ENCODE data around the gene AGPAT4.

The AGPAT4 gene

GRCh38 chr6:161101517-161101916, 172.3 kb downstream of the AGPAT4 start:
- no peak for DNase-seq

DNA sequence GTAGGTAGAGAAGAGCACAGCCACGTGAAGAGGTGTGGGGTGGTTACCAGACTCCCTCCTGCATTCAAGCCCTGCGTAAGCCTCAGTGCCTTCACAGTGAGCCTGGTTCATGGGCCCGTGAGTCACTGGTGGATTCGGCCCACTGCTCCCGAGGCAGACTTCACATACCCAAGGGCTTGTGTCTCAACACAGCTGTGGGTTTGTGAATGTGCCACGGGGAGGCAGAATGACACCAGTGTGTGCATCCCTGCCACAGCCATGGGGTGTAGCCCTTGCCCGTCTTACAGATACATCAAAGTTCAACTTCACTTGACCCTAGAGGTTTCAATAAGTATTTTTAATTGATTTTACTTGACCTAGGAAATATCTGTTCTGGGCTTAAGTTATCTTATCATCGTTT, 173.8 kb downstream of the AGPAT4 start:
- no peak for DNase-seq

- no peak for DNase-seq
Measured at GRCh38 chr6:161095916-161096315, 177.9 kb downstream of the AGPAT4 start.

GRCh38 chr6:161094955-161095354, 178.9 kb downstream of the AGPAT4 start:
- DNase-seq, result no peak

DNA sequence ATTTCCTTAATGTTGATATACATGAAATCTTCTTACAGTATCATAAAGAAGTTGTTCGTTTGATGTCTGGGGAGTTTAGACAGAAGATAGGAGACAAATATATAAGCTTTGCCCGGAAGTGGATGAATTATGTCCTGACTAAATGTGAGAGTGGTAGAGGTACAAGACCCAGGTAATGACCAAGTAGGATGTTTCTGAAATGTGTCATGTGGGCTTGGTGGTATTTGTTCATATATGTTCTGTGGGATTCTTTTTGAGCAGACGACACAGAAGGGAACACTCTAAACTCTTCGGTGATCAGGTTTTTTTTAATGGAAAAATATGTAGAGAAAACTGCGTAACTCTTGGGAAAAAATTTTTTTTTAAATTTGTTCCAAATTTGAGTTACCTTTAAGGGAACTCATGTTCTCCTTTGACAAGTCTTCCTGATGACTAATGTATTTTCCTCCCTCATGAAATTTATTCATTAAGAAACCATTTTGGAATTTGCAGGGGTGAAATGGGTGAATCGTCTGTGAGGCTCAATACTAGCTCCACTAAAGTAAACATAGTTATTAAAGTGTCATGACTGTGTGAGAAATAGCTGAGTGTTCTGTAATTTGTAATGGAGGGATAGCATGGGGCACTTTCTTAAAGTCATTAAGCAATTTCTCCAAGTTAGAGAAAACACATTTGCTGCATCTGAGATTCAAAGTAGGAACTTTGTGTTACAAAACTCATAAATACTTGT, 181.7 kb downstream of the AGPAT4 start:
- no peak for DNase-seq

DNA sequence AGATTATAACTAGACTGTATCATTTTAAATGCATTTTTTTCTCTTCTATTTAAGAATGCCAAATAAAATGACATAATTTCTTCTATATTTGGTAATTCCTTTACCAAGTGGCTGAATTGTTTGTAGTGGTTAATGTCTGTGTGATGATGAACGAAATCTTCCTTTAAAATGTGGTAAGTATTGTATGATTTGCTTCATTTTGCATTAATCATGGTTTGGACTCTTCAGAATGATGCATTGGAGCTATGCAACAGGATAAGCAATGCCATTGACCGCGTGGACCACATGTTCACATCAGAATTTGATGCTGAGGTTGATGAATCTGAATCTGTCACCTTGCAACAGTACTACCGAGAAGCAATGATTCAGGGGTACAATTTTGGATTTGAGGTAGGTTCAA, 182.7 kb downstream of the AGPAT4 start:
- DNase-seq, result no peak

DNA sequence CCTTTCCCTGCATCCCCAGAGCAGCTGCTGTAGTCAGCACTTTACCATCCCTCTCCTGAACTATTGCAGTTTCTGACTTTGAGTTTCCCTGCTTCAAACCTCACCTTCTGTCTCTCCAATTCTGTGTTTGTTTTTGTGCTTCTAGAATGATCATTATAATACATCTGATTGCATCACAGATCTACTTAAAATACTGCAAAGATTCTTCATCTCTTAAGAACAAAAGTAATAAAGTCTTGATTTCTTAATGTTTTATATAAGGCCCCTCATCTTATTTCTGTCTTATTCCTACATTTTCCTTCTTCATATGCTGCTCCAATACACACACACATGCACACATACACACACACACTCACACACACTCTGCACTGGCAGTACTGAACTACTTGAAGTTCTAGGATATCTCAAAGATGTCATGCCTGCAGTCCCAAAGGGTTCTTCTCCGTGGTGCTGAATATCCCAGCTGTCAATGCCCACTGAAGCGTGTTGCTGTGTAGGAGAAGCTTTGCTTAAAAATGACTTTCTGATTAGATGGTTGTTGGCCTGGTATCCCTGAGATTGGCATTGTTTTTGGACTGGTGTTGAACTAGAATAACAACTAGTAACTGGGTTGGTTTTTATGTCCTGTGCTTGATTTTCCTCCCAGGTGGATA, 185.1 kb downstream of the AGPAT4 start:
- no peak for DNase-seq

DNA sequence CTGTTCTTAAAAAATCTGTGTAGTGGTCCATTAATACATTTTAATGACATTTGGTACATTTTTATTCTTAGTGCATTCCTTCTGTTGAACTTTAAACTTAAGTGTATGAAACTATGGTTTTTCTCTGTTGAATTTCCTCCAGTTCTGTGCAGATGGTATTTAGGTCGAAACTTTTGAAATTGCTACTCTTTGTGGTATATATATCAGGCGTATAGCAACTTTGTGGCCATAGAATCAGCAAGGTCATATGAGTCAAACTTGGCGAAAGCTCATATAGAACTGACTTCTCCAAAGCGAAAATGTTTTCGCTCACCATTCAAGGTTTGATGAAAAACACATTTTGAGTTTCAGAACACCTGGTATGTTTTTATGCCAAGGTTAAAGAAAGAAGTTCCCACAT, 188.6 kb downstream of the AGPAT4 start:
- DNase-seq, result no peak

DNA sequence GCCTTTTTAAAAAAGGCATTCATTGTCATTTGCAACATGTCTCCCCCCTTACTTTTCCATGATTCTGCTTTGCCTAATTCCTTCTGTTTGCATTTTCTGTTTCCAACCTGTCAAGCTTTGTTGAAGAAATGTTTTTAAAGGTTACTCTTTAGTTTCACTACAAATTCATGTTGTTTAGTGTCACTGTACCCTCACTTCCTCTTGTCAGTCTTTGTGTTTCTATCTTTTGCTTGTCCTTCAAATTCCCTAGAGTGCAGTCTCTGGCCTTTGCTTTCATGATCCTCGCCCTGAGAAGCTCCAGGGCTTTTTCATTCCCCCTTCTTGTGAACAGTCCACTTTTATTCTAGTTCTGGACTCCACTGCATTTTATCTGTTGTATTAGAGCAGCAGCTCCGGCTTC, 191.6 kb downstream of the AGPAT4 start:
- no peak for DNase-seq

DNA sequence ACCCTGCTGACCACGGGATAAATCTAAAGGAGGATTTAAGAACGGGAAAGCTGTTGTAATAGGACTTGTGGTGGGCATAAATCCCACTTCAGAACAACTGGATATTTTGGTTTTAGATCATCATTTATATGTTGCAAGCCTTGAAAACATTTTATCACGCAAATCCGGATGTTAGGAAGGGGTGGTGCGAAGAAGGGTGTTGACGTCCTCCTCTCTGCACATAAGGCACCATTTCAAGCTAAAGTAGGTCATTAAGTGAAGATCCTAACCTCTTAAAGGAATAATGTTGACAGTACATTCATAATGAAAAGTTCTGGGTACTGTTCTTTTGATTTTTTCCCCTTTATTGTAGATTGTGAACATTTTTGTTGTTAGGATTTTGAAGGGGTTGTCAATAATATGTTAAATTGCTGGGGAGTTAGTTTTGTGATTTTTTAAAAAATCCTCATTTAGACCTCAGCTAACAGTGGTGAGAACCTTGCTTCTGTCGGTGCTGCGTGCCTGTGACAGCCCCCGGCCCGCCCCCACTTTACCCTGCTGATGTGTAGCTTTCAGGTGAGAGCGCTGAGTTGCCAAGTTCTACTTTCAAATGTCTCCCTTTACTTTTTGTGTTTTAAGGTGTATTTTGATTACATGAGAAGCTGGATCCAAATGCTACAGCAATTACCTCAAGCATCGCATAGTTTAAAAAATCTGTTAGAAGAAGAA, 193.4 kb downstream of the AGPAT4 start:
- DNase-seq, result no peak

All from COR-L47 (cell line).